SK-MEL-5 (cell line): ENCODE data around the gene RPP30. TPM values are rescaled to one million over a fixed set of nuclear protein-coding genes. Genes with fewer than 3 reads are reported as not detected.

Source experiments
- DNase-seq: peaks from one replicate; pipeline ENCODE4 v3.0.0-alpha.2; 2016; ENCODE audit warnings: low read depth, low spot score
- in situ Hi-C: cut with HindIII; loops from 2 replicates; pipeline ENCODE4 v1.10.0; 2016; ENCODE audit warnings: low sequenced_read_pairs, high pct_unique_total_duplicates, low pct_unique_long_range_greater_than_20kb
- polyA plus RNA-seq, 2 experiments: library from polyadenylated mRNA; depleted of rRNA; stranded (reverse); fragments of >200 nt; gene quantifications; 2 replicates each; pipeline ENCODE4 v1.2.3, GENCODE V29; 2015
- total RNA-seq: library from RNA; depleted of rRNA; stranded (reverse); fragments of >200 nt; shearing (Covaris generic); gene quantifications from 2 replicates; pipeline ENCODE4 v1.2.3, GENCODE V29; 2014; rRNA removed

The RPP30 gene
- total RNA-seq: 57.8 and 58.4 TPM in 2 replicates
- polyA plus RNA-seq (2015; cell fraction: cytosol; rRNA removed): 30.0 and 34.8 TPM in 2 replicates
- polyA plus RNA-seq (2015; cell fraction: nucleus; rRNA removed): 43.6 and 62.7 TPM in 2 replicates

DNA sequence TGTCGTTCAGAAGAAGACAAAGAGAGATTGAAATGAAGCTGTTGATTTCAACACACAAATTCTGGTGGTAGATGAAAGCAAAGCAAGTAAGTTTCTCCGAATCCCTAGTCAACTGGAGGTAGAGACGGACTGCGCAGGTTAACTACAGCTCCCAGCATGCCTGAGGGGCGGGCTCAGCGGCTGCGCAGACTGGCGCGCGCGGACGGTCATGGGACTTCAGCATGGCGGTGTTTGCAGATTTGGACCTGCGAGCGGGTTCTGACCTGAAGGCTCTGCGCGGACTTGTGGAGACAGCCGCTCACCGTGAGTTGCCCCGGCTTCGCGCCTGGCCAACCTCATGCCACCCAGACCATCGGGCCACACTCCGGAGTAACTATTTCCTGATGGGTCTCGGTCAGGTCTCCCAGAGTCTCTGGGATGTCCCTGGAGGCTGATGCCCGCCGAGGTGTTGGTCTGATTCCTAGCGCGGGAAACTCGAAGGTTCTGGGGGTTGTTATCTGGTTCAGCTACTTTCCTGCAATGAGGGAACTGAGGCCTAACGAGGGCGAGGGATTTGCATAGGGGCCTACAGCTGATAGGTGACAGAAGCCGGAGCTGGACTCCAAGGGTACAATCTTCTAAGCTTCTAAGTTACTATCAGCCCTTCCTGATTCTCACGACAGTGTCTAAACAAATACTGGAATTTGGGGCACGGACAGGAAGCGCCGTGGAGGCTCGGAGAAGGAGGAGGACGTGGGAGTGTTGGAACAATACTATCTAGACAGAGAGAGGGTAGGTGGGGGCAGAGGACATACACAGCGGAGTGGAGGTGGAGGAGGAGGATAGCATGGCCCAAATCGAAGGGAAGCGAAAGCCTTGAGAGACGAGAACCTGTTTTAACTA is at the start of gene RPP30:
TSS of gene RPP30 (plus strand) at position 209 of the 882 bp plus-strand sequence. CDS start at position 222, 13 bp downstream.
- in situ Hi-C loops: no loop called here
- DNase-seq: peak; percentile 82

DNA sequence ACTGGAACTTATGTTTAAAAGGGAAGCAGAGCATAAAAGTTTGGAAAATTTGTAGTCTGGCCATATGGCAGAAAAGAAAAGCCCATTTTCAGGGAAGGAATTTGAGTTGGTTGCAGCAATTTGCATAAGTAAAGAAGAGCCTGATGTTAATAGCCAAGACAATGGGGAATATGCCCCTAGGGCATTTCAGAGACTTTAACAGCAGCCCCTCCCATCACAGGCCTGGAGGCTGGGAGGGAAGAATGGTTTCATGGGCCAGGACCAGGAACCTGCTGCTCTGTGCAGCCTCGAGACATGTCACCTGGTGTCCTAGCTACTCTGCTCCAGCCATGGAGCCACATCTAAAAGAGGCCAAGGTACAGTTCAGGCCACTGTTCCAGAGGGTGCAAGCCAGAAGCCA is 49.3 kb upstream of the RPP30 start:
- in situ Hi-C loops: no loop called here
- DNase-seq: no peak

DNA sequence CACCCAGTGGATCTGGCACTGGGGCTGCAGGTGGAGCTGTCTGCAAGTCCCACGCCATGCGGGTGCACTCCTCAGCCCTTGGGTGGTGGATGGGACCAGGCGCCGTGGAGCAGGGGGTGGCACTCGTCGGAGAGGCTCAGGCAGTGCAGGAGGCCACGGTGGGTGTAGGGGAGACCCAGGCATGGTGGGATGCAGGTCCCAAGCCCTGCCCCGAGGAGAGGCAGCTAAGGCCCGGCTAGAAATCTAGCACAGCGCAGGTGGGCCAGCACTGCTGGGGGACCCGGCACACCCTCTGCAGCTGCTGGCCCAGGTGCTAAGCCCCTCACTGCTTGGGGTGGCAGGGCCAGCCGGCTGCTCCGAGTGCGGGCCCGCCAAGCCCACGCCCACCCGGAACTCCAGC is 39.7 kb upstream of the RPP30 start:
- DNase-seq: no peak
- in situ Hi-C loops: no loop called here

DNA sequence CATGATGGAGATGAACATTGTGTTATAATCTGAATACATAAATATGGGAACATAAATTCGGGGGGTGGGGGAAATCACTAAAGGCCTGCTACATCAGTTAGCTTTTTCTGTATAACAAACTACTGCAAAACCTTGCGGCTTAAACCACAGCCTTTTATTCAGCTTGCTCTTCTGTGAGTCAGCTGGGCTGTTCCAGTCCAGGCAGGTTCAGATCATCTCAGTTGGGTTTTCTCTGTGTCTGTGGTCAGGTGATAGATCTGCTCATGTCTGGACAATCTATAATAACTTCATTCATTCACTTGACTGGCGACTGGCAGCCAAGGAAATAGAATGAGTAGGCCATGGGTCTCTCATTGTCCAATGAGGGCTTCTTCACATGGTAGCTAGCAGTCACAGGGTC is 37.4 kb upstream of the RPP30 start:
- no peak for DNase-seq
- in situ Hi-C loops: no loop called here

DNA sequence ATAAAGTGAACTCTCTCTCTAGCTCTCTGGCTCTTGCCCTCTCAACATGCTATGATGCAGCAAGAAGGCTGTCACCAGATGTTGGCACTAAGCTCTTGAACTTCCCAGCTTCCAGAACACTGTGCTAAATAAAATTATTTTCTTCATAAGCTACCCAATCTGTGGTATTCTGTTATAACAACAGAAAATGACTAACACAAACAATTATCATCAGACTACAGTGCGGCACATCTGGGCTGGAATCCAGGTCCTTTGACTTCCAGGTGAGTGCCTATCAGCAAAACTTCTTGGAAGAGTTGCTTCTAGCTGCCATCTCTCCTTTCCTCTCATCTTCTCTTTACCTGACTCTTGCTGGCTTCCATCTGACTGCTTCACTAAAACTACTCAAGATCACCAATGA is 34.3 kb upstream of the RPP30 start:
- DNase-seq: no peak
- in situ Hi-C loops: no loop called here

DNA sequence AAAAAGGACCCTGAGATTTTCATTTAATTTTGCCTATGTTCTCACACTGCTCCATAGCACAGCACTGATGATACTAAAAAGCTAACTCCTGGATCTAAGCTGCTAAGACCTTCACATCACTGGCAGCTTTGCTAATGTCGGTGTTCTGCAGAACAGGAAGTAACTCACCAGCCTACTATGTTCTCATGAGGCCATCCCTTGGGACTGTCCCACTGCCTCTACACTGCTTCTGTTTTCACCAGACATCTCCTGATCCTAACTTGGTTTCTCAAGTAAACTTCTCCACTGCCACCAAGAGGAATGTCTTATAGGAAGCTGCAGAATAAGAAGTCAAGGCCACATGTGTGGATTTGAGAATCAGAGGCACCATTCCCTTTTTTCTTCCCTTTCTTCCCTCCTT is 29.0 kb upstream of the RPP30 start:
- in situ Hi-C loops: no loop called here
- no peak for DNase-seq

DNA sequence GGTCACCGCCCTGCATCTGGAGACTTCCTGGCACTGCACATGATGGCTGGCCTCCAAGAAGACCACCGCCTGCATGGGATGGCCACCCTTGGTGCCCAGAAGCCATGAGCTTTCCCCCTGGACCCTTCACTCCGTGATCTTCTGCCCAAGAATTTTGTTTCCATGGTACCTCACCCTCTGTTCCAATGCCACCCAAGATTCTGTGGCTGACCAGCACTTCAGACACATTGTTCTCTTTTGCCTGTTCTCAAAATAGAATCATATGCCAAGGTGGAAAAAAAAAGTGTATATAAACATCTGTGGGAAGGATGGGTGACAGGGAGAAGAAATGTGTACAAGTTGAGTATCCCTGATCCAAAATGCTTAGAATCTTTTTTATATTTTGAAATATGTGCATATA is 26.0 kb upstream of the RPP30 start:
- no peak for DNase-seq
- in situ Hi-C loops: no loop called here

DNA sequence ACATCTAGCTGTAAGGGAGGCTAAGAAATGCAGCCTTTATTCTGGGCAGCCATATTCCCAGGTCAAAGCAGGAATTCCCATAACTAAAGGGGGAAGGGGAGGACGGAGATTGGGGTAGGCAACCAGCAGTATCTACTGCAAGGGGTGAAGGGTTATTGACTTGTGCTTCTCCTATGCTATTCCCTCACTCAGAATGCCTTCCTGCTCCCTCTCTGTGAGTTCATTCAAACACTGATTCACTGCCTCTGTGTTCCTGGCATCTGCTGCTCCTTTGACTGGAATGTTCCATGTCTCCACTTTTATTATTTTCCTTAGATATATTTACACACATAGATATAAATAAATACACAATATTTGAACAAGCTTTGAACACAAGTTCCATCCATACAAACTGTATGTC is 25.0 kb upstream of the RPP30 start:
- DNase-seq: no peak
- in situ Hi-C loops: no loop called here

DNA sequence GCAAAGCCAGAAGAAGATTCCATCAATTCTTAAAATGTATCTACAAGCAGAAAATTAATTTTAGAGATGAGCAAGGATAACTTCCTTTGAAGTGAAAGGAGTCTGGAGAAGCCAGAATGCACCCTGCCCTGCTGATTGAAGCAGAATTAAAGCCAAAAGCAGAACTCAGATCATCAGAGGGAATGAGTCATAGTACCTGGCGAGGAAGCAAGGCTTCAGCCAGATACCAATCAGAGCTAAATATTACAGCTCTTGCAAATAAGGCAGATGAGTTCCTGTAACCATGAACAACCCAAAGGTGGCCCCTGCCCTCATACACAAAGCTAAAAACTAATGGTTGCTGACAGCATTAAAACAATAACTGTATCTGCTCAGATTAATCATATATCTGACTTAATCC is 24.3 kb upstream of the RPP30 start:
- no peak for DNase-seq
- in situ Hi-C loops: no loop called here

DNA sequence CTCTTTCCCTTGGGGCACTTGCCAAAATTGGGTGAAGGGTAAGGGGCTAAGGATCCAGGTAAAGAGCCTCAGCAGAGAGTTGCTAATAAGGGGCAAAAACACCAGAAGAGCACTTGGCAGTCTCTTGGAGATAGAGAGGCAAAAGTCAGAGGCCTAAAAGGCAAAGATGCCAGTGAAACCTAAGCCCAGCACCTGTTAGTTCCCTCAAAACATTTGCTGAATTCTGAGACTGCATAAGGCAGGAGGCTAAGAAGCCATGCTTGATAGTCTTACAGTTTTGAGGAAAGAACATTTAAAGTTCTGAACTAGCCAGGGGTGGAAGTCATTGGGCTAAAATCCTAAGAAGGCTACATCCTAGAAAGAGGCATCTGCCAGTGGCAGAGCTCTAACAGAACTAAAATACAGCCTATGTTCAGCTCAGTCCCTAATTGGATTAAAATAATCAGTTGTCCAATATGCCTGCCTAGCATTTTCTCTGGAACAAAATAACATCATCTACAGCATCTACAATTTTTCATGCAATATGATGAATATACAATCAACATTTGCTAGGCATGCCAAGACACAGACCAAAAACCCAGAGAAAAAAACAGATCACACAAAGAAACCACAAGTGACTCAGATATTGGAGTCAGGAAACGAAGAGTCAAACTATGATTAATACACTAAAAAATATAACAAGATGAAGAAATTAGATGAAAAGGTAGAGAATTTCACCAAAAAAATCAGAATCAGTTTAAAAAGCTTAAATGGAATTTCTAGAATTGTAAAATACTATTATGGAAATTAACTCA is 21.6 kb upstream of the RPP30 start:
- no peak for DNase-seq
- in situ Hi-C loops: no loop called here

DNA sequence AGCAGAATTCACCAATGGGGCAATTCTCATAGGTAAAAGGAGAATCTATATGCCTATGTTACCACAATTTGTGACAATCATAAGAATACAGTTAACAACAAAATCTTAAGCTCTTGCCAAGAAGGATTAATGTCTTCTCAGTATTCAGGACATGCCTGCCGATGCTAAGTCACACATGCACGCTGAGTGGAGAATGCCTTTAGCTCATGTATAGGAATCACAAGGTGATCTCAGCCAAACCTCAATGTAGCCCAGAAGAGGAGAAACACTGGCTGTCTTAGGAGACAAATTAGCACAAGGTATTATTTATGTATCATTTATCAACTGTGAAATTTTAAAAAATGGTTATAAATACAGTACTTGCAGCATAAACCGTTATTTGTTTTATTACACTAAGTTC is 16.6 kb upstream of the RPP30 start:
- DNase-seq: no peak
- in situ Hi-C loops: no loop called here

DNA sequence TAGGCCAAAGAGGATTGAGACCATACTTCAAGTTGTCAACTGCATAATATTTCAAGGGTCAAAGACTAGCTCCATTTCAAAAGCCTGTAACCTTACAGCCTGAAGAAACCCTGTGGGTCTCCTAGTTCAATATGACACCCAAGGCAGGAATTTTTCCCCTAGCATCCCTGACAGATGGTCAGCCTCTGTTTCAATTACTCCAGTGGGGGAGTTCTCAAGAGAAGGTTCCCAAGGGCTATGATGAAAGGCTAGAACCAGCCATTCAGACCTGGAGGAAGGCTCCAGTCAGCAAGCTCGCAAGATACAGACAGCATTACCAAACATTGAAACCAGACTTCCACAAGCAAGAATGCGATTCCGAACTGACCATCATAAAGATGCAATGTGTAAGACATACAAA is 15.5 kb upstream of the RPP30 start:
- no peak for DNase-seq
- in situ Hi-C loops: no loop called here

DNA sequence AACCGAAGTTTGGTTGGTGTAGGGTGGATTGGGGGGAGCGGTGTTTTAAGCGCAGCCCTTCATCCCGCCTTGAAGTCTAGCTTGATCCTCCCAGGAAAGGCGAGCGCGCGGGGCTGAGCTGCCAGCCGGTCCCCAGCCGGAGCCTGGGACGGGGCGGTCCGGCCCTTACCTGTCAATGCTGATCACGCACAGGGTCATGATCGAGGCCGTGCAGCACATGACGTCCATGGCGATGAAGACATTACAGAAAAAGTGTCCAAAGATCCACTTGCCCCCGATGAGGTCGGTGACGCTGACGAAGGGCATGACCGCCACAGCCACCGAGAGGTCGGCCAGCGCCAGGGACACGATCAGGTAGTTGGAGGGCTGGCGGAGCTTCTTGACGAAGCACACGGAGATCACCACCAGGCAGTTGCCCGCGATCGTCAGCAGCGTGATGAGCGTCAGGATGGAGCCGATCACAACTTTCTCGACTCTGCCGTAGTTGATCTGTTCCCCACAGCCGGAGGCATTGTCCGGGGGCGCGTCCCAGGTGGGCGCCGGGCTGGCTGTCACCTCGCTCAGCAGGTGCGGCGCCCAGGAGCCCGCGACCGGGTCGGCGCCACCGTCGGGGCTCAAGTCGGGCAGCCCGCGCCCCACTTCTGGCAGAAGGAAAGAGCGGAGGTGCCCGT is 14.7 kb upstream of the RPP30 start:
- no peak for DNase-seq
- in situ Hi-C loops: no loop called here

DNA sequence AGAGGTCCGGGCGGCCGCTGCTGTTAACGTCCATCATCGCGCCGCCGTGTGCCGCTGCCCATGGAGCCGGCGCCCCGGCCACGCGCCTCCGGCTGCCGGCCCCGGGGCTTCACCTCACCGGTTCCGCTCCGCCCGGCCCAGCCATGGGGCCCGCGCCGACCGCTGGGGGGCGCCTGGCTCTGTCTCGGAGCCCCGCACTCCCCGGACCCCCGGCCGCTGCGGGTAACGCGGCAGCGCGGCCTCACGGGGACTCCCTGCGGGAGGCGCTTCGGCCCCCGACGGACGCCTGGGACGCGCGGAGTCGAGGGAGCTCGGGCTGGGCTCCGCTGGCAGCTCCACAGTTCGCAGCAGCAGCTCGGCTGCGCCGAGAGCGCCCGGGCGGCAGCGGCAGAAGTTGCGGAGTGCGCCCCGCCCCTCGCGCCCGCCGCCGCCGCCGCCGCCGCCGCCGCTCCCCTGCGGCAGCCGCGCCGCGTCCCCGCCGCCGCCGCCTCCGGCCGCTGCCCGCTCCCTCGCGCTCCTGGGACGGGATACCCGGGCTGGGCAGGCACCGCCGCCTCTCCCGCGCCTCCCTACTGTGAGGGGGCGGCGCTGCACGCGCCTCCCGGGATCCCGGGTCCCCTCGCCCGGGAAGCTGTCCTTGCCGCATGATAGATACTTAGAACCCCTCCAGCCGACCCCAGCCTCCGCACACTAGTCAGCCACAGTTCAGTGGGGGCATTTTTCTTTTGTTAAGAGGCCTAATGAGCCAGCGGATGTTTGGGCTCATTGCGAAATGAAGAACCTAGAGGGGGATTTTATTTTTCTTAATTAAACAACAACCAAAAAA is 13.9 kb upstream of the RPP30 start, which contains the start of gene HTR7:
TSS of gene HTR7 (minus strand) at position 405 of the 826 bp plus-strand sequence. CDS start at position 37, 368 bp downstream.
- in situ Hi-C loops: no loop called here
- peak; percentile 53 for DNase-seq

DNA sequence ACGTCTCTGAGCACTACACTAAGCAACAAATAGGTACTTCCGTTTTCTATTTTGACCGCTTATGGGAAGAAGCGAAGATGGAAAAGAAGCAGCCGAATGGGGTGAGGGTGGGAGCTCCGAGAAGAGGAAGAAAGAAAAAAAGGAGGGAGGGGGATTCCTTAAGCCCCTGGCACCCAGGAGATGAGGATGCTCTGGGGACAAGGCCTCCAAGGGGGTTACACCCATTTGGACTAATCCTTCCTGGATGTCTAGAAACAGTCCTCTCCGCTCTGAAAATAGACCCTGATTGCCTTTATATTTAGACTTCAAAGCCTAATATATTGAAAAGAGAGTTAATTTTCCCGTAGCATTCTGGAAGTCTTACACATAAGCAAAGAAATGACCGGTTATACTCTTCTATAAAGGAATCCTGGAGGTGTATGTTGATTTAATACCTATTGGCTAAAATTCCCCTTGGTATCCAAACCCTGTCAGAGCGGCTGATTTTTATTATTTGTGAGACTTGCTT is 13.3 kb upstream of the RPP30 start:
- in situ Hi-C loops: no loop called here
- DNase-seq: no peak

DNA sequence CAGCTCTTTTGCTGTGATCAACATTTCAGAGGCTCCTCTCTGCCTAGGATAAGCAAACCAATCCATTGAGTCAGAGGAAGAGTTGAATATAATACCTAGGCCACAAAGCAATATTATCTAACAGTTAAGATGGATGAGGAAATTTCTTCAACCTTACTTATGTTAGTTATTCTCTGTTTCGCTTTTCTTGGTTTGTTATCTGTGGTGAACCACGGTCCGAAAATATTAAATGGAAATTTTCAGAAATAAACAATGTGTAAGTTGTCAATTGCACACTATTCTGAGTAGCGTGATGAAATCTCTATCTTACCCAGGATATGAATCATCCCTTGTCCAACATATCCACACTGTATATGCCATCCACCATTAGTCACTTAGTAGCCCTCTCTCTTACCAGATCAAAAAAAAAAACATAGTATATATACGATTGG is 12.4 kb upstream of the RPP30 start:
- peak; percentile 56 for DNase-seq
- in situ Hi-C loops: no loop called here

DNA sequence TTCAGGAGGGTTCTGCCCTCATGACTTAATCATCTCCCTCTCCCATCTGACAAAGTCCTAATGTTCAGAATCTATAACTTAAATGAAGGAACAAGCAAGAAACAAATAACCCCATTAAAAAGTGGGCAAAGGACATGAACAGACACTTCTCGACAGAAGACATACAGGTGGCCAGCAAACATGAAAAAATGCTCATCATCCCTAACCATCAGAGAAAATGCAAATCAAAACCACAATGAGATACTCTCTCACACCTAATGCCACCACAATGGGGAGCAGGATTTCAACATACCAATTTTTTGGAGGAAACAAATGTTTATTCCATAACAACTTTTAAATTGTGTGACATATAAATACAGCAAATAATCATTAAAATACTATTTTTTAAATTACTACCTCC is 11.0 kb upstream of the RPP30 start:
- DNase-seq: no peak
- in situ Hi-C loops: no loop called here
